Measurements from ENCODE around the gene RETREG2.
A peak's percentile ranks its signal among the peaks of the same experiment; 100 is the strongest.
"Not testable (repeated sequence)": the region's sequence is repeated elsewhere in the genome, so short reads cannot be mapped to it uniquely, and the experiment has no call there.

RETREG2 gene

GRCh38 chr2:219198974-219199373 is 20.9 kb downstream of the RETREG2 start:
- no peak for DNase-seq

- DNase-seq: no peak
Measured at GRCh38 chr2:219199470-219200211, 21.6 kb downstream of the RETREG2 start.

- not testable (repeated sequence) for DNase-seq
Measured at GRCh38 chr2:219200502-219201326, 22.6 kb downstream of the RETREG2 start.

- DNase-seq: not testable (repeated sequence)
Measured at GRCh38 chr2:219201331-219201730, 23.3 kb downstream of the RETREG2 start.

- no peak for DNase-seq
Measured at GRCh38 chr2:219204425-219205164, 26.5 kb downstream of the RETREG2 start.

GRCh38 chr2:219205165-219205538 is 27.1 kb downstream of the RETREG2 start:
- DNase-seq: no peak

GRCh38 chr2:219205981-219206327 is 27.9 kb downstream of the RETREG2 start:
- DNase-seq: no peak

GRCh38 chr2:219206328-219207133 is 28.5 kb downstream of the RETREG2 start, which contains the start of gene ZFAND2B:
TSS of gene ZFAND2B (plus strand) at chr2:219206782. CDS start at chr2:219206988, 206 bp downstream.
- peak; percentile 94 for DNase-seq

- DNase-seq: no peak
Measured at GRCh38 chr2:219207134-219207883, 29.2 kb downstream of the RETREG2 start.

- DNase-seq: no peak
Measured at GRCh38 chr2:219207884-219208740, 30.0 kb downstream of the RETREG2 start.

- no peak for DNase-seq
Measured at GRCh38 chr2:219209236-219210195, 31.4 kb downstream of the RETREG2 start.

GRCh38 chr2:219210196-219210885 is 32.3 kb downstream of the RETREG2 start:
- no peak for DNase-seq

- no peak for DNase-seq
Measured at GRCh38 chr2:219210886-219211362, 32.8 kb downstream of the RETREG2 start.

- no peak for DNase-seq
Measured at GRCh38 chr2:219213026-219213415, 34.9 kb downstream of the RETREG2 start.

GRCh38 chr2:219213486-219214071 is 35.5 kb downstream of the RETREG2 start:
- DNase-seq: no peak

GRCh38 chr2:219214141-219214540 is 36.1 kb downstream of the RETREG2 start:
- no peak for DNase-seq

- DNase-seq: no peak
Measured at GRCh38 chr2:219214786-219215185, 36.7 kb downstream of the RETREG2 start.

- no peak for DNase-seq
Measured at GRCh38 chr2:219215871-219216534, 37.9 kb downstream of the RETREG2 start.
